NCI-H345 (cell line): ENCODE results near the gene KIAA0232.
"Not testable (repeated sequence)": the region's sequence is repeated elsewhere in the genome, so short reads cannot be mapped to it uniquely, and the experiment has no call there.

Experiments
- DNase-seq: peaks from one replicate; lab custom pipeline; 2025; lab: John Stamatoyannopoulos, UW

The KIAA0232 gene

GRCh38 chr4:6902318-6903042 lies 120.0 kb downstream of the KIAA0232 start:
- no peak for DNase-seq

- no peak for DNase-seq
These were observed 123.3 kb downstream of the KIAA0232 start for GRCh38 chr4:6905516-6906445.

DNA sequence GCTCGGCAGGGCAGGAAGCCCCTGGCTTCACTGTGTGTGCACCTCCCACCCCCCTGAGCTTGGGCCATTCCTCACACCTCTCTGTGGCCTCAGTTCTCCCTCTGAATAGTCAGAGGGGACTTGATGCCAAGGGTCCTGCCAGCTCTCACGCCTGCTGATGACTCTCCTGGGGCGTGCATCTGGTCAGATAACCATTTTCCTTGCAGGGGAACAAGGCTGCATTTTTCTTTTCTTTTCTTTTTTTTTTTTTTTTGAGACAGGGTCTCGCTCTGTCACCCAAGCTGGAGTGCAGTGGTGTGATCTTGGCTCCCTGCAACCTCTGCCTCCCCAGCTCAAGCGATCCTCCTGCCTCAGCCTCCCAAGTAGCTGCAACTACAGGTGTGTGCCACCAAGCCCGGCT lies 124.0 kb downstream of the KIAA0232 start:
- not testable (repeated sequence) for DNase-seq

DNA sequence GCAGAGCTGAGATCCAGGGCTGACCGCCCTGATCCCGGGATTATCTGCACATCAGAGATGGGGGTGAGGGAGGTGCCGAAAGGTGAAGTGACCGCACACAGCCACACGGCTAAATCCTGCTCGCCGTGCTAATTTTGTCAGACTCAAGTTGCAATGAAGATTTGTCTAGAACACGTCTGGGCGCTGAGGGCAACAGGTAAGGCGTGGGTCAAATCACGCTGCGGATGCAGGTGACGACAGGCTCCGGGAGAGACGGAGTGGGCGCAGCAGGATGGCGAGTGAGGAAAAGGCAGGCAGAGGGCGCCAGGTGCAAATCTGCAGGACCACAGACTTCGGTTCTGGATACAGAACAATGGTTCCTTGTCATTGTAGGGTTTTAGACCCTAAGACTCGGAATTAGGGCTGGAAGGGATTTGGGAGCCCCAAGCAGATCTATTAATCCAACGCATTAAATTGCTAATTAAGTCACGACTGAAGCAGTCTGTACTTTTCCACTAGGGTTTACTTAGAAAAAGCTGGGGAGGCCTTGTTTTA lies 125.2 kb downstream of the KIAA0232 start:
- DNase-seq: peak; percentile 14

DNA sequence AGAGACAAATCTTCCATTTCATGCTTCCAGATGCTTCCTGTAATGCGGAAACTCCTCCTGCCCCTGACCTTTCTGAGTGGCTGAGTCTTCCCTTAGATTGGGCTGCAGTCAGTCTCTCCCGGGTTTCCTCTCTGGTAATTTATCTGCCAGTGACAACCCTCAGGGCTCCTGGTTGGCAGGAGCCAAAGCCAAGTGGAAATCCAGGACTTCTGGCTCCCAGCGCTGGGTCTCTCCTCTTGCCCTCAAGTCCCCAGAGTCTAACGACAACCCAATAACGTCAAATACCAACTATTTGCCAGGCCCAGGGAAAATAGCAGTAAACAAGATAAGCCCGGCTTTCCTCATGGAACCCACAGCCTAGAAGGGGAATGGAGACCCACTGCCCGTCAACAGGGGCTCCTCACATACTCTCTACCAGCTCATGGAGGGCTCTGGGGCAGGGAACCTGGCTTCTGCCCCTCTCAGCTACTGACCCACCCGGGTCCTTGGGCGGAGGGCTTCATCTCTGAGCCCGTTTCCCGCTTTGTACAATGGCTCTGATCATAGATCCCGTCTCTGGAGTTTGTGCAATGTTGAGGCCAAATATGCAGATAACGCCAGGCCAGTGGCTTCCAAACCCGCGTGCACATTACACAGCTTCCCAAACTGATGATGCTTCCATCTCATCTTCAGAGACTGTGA lies 126.0 kb downstream of the KIAA0232 start:
- DNase-seq: no peak

GRCh38 chr4:6909113-6909969 lies 126.8 kb downstream of the KIAA0232 start, which contains the start of gene TBC1D14:
Gene TBC1D14, plus strand, starts transcription at chr4:6909826. Its CDS starts 13,564 bp downstream, at chr4:6923390.
- peak; percentile 77 for DNase-seq

DNA sequence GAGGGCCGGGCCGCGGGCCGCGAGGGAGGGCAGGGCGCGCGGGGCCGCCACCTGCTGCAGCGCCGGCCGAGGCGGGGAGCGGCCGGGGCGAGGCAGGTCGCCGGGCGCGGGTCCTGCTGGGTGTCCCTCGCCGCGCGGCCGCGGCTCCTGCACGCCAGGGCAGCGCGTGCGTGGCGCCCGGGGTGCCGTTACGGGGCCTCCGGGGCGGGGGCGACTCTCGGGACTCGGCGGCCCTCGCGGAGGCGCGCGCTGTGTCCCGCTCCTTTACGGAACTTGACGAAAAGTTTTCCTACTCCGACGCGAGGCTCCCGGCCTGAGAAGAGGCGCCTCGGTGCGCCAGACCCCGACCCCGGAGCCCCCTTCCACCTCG lies 127.4 kb downstream of the KIAA0232 start:
- no peak for DNase-seq

DNA sequence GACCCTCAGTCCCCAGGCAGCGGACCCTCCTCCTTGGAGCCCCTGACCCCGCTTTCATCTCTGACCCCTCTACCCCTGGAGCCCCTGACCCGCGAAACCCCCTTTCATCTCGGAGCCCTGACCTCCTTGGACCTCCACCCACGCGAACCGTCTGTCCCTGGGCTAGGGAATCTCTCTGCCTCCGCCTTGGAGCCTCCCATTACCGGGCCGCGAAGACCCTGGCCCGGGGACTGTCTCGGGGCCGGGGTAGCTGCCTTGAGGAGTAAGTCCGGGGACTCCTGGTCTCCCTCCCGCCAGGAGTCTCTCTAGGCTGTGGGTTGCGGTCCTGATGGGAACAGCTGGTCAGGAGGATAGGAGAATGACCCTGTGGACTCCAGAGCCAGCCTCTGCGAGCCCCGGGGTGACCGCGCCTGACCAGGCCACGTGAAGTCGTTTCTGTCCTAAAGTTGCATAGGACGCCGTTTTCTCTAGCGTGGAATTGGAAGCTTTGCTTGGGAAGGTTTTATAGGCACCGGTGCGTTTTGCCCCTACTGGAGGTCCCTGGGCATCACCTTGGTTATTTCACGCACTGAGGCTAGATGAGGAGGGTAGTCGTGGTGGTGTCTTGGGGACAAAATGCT lies 127.9 kb downstream of the KIAA0232 start:
- no peak for DNase-seq

- no peak for DNase-seq
These were observed 128.7 kb downstream of the KIAA0232 start for GRCh38 chr4:6910960-6911874.

DNA sequence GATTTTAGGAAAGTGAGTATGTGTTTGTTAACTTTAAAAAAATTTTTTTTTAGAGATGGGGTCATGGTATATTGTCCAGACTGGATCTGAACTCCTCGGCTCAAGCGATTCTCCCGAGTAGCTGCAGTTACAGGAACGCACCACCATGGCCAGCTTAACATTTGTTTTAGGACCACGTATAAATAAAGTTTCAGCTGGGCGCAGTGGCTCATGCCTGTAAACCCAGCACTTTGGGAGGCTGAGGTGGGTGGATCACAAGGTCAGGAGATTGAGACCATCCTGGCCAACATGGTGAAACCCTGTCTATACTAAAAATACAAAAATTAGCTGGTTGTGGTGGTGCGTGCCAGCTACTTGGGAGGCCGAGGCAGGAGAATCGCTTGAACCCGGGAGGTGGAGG lies 129.4 kb downstream of the KIAA0232 start:
- DNase-seq: not testable (repeated sequence)

GRCh38 chr4:6912441-6912840 lies 129.9 kb downstream of the KIAA0232 start:
- DNase-seq: no peak

- no peak for DNase-seq
These were observed 130.9 kb downstream of the KIAA0232 start for GRCh38 chr4:6913350-6913905.

GRCh38 chr4:6914448-6914847 lies 131.9 kb downstream of the KIAA0232 start:
- DNase-seq: no peak

DNA sequence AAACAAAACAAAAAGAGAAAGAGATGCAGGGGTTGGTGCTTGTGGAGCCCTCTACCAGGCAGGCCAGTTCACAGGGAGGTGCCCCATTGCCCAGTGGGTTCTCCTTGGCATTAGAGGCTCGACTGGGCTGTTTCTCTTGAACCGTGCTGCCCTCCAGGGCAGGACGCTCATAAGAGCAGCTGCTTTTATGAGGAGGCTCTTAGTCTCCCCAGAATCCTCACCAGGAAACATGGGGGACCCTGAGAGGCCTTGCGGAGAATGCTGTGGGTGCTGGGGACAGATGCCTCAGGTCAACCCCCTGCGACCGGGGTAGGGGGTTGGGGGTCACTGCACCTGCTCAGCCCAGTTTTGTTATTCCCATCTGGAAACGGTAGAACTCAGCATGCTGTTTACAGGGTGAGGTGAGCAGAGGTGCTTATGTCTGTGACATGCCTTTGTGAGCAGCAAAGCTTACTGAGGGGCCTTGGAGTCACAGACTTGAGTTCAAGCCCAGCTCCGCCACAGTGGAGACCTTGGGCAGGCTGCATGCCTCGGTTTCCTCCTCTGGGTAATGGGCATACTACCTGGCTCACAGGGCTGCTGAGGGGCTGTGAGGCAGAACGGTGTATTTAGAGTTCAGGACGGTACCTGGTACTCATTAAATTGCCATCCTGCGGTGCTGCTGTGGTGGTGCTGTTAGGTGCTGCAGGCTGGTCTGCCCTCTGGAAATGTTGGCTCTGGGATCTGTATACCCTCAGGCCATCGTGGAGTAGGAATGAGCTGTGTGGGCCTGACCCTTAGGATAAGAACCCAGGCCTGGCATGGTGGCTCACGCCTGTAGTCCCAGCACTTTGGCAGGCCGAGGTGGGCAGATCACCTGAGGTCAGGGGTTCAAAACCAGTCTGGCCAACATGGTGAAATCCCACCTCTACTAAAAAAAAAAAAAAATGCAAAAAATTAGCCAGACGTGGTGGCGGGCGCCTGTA lies 132.8 kb downstream of the KIAA0232 start:
- DNase-seq: no peak

GRCh38 chr4:6916069-6916586 lies 133.6 kb downstream of the KIAA0232 start:
- DNase-seq: no peak

DNA sequence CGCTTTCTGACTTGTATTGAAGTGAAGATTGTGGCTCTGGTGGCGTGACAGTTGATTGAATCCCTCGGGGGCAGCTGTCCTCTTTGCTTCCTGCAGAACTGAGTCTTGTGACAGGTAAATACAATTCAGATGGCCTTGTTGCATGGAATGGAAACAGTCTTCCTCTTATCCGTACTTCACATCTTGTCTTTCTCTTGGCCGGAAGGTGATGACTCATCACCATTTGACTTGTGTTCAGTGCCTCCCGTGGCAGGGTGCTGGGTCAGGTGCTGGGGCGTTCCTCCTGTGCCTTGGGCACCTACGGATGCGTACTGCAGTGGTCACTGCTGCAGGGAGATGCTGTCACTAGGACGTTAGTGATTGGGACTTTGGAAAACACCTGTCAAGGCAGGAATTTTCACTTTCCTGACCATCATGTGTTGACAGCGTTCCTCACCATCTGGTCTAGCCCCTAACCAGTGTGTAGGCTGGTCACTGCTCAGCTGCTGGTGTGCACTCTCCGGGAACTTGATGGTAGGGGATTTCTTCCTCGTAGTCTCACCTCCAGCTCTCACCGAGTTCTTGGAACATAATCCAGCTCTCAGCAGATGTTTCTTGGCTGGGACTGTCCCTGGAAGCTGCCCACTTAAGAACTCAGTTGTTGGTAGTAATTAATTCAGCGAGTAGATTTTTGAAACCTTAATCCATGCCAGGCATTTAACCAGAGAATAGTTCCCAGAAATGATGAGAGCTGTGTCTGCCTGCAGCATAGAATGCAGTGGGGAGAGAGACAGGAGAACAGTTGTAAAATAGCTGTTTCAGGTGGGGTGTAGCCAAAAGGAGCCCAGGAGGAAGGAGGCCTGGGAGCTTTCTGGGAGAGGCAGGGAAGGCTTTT lies 134.3 kb downstream of the KIAA0232 start:
- no peak for DNase-seq
